NCI-H82 treated with DMSO at 0.1 percent for 48 hours (cell line): Measurements from ENCODE around the gene AFF3.

Experiments used
- DNase-seq: peaks from one replicate; lab custom pipeline; 2025; ENCODE audit not compliant: unreplicated experiment; lab: John Stamatoyannopoulos, UW

AFF3 gene

DNA sequence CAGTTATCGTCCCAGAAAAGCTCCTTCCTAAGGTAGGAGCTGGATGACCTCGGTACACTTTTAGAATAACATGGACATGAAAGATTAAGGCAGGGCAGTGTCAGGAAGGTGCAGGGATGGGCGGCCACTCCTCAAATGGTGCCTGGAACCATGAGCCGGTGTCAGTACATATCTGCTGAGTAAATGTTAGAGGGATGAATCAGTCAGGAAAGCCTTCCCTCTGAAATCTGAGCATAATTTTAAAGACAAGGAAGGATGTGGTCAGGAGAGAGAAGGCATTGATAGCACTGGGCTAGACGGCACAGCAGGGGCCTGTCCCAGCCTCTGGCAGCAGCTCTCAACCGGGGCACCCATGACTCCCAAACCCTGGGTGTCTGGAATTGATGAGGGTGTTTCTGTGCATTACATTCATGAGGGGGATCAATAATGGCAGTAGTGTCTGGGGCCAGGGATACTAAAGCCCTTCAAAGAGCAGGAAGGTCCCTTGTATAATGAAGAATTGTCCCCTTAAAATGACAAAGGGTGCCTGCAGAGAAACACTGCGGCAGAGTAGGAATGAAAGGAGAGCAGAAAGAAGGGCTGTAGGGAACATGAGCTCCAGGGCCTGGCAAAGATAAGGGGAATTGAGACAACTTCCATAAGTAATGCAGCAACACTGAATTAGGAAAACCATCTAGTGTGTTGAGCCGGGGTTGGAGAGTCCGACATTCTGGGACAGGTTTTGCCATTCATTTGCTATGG lies 490.3 kb downstream of the AFF3 start:
- no peak for DNase-seq

DNA sequence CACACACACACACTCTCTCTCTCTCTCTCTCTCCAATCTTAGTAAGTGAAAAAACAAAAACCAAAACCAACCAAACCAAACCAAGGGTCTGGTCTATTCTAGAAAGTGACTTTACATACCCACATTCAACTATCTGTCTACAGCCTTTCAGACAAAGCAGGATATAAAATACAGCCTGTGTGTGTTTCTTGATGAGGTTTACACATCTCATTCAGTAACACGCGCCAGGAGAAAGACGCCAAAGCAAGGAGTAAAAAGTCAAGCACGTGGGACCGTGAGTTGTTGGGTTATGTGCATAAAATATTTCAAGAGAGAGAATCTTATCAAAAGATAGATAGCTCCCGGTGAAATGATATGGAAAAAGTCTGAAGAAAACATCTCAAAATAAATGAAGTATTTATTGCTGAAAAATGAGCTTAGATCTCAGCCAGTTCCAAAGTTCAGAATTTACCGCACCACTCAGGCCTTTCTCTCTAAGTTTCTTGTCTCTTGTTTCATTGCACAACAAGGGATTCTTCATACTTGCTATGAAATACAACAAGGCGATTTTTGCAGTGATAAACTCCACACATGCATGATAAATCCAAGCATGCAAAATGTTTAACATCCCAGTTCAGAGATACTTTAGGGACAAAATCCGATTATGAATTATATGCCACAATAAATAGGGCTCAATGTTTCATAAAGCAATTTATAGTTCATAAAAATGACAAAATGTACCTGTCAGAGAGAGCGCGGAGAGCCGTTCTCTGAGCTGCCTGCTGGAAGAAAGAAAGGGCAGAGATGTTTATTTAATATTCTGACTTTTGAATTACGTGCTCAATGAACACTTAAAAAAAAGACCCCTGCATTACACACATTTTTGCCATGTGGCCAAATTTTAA lies 493.2 kb downstream of the AFF3 start:
- DNase-seq = no peak

DNA sequence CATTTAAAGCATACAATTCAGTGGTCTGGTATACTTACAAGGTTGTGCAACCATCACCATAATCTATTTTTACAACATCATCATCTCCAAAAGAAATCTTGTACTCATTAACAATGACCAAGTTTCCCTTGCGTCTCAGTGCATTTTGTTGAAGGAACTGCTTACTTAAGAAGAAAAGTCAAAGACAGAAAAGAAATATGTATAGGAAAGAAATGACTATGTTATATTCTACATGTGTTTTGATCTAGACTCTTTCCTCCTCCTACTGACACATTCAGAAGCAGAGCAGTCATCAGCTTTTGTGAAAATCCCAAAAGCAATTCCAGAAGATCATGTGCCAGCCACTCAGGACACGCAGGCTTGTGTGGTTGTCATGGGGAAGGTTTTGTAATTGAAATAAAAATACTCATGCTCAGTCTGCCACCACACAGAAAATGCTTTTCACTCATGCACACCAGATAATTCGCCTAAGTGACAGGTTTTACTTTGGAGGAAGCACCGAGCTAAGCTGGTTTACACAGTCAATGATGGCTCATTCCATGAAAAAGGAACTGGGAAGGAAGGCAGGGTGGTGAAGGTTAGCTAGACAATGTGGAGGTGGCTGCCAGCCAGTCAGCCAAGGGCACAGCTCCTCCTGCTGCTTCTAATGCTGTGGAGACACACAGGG lies 494.1 kb downstream of the AFF3 start:
- DNase-seq = no peak

DNA sequence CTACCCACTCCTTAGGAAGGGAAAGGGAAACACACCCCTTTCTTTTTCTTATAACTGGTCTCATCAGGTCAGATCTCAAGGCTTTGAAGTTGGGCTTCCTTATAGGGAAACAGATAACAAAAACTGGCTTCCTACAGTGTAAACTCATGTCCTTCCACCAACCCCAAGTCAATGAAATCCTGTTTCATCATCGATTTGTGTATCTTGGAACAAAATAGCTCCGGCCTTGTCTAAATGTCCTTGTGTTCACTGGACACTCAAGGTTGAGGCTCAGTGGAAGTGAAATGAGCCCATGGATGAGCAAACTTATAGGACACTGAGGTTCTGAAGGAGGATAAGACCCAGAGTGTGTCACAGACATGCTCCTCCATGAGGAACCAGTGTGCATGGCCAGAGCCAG lies 496.4 kb downstream of the AFF3 start:
- no peak for DNase-seq

DNA sequence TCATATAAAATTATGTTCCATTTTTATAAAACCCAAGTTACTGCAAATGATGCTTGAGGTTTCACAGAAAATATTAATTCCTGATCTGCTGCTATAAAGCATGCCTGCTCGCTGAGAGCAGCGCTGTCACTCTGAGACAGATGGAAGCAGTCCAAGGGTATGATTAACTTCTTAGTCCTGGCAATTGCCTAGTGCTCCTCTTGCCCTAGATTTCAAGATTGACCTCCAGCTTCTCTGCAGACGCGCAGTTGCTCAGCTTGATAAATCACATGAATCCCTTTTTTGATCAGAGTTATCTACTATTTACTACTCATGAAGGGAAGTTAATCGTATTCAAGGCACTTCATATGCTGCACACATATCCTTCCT lies 498.0 kb downstream of the AFF3 start:
- DNase-seq = peak; percentile 29

DNA sequence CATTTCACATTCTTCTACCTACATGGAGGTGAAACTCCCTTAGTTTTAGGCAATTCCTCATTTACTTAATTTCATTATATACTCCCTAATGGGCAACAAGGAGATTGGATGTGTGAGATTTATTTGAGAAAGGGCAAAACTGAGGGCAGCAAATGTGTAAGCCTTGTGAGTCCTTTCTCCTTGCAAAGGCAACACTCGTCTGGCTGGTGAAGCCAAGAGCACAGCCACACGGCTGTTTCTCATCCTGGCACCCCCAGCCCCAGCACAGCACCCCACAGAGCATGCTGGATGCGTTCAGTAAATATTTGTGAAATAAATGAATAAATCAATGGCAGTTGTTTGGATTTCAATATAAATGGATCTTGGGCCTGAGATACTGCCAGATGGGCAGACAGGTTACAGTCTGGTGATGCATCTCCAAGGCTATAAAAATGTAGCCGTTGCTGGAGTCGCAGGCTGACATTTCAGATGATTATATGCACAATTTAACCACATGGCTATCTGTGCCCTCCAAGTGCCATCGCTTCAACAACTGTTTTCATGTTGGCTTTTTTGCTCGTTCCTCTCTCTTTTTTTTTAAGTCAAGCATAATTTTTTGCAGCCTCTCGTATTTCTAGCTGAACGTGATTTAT lies 498.5 kb downstream of the AFF3 start:
- DNase-seq = no peak

DNA sequence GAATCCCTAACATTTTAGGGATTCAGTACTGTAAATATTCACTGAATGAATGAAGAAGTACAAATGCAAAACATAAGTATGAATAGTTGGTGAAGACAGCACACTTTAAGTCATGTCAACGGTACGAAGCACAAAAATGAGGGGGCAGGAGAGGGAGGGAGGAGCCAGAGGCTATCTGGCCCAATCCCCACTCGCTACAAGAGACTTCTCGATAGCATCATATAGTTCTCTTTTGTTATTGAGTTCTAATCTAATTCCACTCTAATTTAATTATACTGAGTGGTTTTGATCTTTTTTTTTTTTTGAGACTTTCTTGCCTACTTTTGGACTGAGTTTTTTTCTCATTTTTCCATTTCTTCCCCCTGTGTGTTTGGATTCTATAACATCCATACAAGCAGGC lies 500.4 kb downstream of the AFF3 start:
- no peak for DNase-seq

DNA sequence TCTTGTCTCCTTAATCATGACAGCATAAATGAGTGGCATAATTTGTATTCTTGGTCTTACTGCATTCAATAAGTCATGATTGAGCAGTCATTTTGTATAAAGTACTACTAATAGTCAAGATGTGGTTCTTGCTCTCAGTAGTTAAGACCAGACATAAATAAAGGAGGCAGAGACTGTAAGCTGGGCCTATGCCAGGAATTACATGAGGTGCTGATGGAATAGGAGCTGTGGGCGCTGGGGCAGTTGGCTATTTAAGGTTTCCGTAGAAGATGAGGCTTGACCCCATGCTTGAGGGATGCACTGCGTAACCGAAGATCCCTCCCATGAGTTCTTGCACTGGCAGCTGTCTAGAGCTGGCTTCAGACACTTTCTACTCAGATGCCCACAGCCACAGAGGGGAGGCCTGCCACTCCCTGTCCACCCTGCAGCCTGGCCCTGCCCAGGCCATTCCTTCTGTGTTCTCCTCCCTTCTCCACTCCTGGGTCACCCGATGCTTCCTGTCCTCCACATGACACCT lies 501.7 kb downstream of the AFF3 start:
- DNase-seq = no peak

DNA sequence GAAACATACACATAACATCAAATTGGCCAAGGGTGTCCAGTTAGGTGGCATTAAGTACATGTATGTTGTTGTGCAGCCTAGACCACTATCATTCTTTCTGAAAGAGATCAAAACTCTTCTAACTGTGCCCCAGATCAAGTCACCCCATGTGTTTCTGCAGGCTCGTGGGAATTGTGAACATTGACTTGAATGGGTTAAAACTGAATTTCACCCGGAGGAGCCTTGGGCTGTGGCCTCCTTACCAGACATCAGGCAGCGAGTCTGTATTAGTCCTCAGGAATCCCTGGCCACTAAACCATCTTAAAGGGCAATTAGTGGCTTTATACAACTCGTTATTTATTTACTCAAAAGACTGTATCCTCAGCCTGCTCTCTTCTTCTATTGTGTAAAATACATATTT lies 503.6 kb downstream of the AFF3 start:
- no peak for DNase-seq

DNA sequence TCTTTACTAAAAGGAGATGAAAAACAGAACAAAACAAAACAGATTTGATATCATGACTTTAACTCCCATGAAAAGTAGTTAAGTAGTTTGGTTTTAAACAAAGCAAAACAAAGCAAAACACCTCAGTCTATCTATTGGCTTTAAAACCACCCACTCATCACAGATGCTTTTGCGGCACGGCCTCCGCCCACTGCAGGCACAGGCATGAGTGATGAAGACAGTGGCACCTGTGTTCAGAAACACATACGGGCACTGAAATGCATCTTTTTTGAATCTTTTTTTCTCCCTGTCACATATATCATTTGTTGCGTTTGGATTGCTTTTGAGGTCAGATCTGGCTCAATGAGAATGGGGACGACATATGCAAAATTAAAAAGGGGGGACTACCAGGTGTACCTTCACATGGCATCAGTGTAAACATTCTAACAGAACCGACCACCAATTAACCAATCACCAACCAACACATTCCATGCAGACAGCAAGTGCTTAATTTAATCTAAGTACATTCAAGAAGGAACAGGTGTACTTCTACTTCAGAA lies 505.2 kb downstream of the AFF3 start:
- DNase-seq = no peak

DNA sequence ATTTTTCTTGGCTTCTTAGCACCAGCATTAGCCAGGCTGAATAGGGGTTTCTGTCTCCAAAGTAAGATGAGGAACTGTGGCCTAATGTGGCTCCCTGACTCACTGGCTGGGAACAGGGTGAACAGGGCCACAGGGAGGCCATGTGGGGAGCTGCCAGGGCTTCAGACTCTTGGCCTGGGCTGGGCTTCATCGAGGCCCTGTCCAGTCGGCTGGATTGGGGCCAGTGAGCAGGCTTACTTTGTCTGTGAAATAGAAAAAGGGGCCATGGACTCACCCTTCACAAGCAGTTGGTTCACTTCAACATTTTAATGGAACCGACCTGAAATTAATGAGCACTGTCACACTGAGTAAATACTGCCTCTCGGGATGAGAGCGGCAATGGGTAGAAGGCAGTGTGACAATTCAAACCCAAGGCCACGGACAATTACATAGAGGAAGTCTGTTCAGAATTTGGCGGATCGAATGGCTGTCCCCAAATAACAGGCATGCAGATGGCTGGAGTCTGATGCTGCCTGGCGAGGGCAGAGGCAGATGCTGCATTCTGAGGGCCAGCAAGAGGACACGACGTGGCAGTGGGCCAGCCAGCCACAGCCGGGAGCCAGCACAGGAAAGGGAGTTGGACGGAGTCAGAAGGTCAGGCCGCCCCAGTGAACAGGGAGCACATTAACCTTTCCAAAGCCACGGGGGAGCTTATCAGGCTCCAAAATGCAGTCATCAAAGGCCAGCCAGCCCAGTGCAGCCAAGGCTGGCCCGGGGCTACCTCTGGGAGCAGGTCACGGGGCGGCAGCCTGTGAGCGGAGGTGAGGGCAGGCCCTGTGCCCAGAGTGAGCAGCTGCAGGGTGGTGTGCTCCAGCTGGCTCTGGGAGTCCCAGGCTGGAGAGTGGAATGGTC lies 506.0 kb downstream of the AFF3 start:
- DNase-seq = no peak

DNA sequence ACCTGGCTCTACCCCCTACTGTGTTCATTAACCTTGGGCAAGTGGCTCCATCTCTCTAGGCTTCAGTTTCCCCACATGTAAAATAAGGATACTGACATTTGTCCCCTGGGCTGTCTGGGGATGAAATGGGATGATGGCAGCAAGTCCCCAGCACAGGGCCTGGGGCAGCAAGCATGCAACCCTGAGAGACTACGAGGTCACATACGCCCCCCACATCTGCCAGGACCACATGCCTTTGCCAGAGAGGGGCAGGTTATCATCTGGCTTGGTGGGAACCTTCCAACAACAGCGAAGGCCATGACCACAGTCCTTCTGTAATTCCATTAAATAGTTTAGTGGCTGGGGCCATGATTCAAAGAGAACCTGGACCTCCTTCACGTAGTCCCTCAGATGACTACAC lies 506.7 kb downstream of the AFF3 start:
- DNase-seq = no peak

DNA sequence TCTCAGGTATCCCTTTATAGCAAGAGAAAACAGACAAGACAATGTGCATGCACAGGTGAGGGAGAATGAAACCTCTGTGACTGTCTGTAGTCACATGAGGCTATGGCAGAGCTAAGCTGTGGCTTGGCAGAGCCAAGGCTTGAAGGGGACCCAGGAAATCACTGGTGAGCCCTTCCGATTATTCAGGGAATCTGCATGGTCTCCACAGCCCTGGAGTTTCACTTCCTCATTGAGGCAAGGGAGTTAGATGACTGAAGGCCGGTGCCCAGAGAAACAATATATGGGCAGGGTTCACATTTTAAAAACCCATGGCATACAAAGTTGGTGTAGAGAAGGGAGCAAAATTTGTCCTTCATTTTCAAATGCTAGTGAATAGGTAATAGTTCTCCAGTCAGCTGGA lies 508.2 kb downstream of the AFF3 start:
- DNase-seq = no peak

DNA sequence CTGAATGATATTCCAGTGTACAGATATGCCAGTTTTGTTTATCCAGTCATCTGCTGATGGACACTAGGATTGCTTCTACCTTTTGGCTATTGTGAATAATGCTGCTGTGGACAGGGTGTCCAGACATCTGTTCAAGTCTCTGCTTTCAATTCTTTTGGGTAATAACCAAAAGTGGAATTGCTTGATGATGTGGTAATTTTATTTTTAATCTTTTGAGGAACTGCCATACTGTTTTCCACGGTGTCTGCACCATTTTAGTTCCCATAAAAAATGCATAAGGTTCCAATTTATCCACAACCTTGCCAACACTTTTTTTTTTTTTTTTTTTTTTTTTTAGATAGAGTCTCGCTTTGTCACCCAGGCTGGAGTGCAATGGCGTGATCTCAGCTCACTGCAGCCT lies 510.7 kb downstream of the AFF3 start:
- DNase-seq = no peak

DNA sequence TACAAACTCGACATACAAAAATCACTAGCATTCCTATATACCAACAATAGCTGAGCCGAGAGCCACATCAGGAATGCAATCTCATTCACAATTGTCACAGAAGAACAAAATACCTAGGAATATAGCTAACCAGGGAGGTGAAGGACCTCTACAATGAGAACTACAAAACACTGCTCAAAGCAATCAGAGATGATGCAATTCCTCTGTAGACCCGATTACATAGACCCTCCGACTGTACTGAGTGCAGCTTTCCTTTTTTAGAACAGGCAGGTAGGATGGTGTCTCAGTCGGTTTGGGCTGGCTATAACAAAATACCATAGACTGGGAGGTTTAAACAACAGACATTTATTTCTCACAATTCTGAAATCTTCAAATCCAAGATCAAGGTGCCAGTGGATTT lies 513.1 kb downstream of the AFF3 start:
- DNase-seq = no peak

DNA sequence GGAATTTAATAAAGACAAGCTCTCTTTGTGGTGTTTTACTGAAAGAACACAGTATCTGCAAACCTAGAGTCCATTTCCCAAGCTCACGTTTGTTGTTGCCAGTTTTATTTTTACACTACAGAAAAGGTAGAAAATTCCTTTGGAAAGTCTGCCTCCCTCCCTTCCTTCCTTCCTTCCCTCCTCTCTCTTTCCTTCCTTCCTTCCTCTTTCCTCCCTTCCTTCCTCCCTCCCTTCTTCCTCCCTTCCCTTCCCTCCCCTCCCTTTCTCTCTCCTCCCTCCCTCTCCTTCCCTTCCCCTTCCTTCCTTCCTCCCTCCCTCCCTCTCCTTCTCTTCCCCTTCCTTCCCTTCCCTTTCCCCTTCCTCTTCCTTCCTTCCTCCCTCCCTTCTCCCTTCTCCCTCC lies 516.2 kb downstream of the AFF3 start:
- no peak for DNase-seq

DNA sequence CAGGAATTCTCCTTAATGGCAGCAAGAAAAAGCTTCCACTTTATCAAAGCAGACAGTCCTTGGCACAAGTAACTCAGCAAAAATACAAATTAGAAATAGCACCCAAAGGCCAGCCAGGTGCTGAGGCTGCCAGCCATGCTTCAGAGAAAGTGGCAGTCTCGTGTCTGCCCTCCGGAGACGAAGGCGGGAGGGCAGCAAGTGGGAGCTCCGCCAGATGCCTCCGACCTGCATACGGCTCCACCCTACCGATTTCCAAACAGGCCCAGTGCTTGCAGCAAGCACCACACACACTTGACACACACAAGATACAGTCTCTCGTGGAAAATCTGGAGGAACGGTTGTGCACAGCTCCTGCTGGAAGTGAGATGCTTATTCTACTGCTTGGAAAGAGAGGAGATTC lies 517.7 kb downstream of the AFF3 start:
- no peak for DNase-seq

DNA sequence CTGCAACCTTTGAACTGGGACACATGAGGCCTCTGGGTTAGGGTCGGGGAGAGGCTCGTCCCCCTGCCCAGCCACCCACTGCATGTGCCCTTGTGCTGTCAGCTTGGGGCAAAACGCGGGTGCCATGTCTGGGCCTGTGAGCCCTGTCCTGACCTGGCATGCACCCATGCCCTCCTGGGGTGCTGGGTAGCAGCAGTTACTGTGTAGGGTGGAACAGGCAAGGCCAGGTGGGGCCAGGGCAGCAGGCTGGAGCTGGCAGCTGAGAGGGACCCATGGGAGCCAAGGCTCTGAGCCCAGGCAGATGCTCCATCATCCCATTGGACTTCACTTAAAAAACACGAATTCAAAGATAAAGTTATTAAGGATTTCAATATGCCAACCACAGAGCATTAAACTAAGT lies 518.8 kb downstream of the AFF3 start:
- DNase-seq = no peak

DNA sequence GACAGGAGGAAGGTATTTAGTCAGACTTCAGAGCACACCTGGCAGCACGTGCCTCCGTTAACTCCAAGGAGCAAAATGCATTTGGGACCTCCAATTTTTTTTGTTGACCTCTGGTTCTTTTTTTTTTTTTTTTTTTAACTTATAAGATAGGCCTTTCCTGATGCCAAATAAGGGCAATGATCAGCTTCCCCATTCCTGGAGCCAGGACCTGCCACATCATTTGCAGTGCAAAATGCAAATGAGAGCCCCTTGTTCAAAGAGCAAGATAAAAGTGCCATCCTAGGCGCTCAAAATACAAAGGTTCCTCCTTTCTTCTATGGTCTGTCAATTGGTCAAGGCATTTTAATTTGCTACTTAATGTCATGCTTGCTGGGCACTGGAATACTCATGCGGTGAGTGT lies 519.4 kb downstream of the AFF3 start:
- DNase-seq = no peak

DNA sequence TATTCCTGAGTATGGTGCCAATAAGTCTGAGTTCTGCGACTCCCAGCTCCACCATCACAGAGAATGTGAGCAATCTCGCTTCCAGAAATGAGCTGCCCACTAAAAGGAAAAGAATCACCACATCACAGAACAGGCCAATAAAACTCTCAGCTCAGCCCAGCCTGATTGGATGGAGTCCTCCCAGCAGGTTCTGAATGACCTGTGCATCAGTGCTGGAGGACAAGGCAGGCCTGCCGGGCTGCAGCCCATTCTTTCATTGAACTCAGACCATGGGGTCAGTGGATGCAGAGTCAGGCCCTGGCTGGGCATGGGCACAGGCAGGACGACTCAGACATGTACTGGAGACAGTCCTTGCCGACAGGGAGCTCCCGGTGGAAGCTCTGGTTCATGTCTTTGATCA lies 519.9 kb downstream of the AFF3 start:
- no peak for DNase-seq
